ENCODE measurements around the gene CAST.

The CAST gene

GRCh38 chr5:96633820-96634219, 28.4 kb upstream of the CAST start:
- H3K9ac ChIP-seq (ENCODE audit: low read length), result no peak overlapping the region
- no peaks in the 10 kb centered on the region for H3K9me3 ChIP-seq (ENCODE audit: control insufficient read depth, low read length)
- no peaks in the 10 kb centered on the region for H3K36me3 ChIP-seq (ENCODE audit: control insufficient read depth, insufficient read depth, low read length)
- H3K4me1 ChIP-seq (ENCODE audit: control insufficient read depth, insufficient read depth, low read length), result peaks cover 12% of the 10 kb centered on the region
- H3K4me3 ChIP-seq (ENCODE audit: low read length), result no peak overlapping the region
- H3K27me3 ChIP-seq (ENCODE audit: control insufficient read depth, insufficient read depth, low read length), result no peaks in the 10 kb centered on the region

- H3K36me3 ChIP-seq (ENCODE audit: control insufficient read depth, insufficient read depth, low read length), result no peaks in the 10 kb centered on the region
- H3K9me3 ChIP-seq (ENCODE audit: control insufficient read depth, low read length), result no peaks in the 10 kb centered on the region
- H3K9ac ChIP-seq (ENCODE audit: low read length), result no peak overlapping the region
- peaks cover 4% of the 10 kb centered on the region for H3K4me1 ChIP-seq (ENCODE audit: control insufficient read depth, insufficient read depth, low read length)
- no peak overlapping the region for H3K4me3 ChIP-seq (ENCODE audit: low read length)
- no peaks in the 10 kb centered on the region for H3K27me3 ChIP-seq (ENCODE audit: control insufficient read depth, insufficient read depth, low read length)
Observed at GRCh38 chr5:96634881-96635280, 27.3 kb upstream of the CAST start.

- H3K27me3 ChIP-seq (ENCODE audit: control insufficient read depth, insufficient read depth, low read length), result no peaks in the 10 kb centered on the region
- H3K4me3 ChIP-seq (ENCODE audit: low read length), result no peak overlapping the region
- no peaks in the 10 kb centered on the region for H3K36me3 ChIP-seq (ENCODE audit: control insufficient read depth, insufficient read depth, low read length)
- H3K9ac ChIP-seq (ENCODE audit: low read length), result no peak overlapping the region
- no peaks in the 10 kb centered on the region for H3K9me3 ChIP-seq (ENCODE audit: control insufficient read depth, low read length)
- no peaks in the 10 kb centered on the region for H3K4me1 ChIP-seq (ENCODE audit: control insufficient read depth, insufficient read depth, low read length)
Observed at GRCh38 chr5:96636046-96636445, 26.1 kb upstream of the CAST start.

- Histone ChIP-seq H3K4me3 (ENCODE audit: low read length) (no peak overlapping the region), H3K27me3 (ENCODE audit: control insufficient read depth, insufficient read depth, low read length) (no peaks in the 10 kb centered on the region), H3K4me1 (ENCODE audit: control insufficient read depth, insufficient read depth, low read length) (no peaks in the 10 kb centered on the region), H3K36me3 (ENCODE audit: control insufficient read depth, insufficient read depth, low read length) (no peaks in the 10 kb centered on the region), H3K9ac (ENCODE audit: low read length) (no peak overlapping the region), H3K9me3 (ENCODE audit: control insufficient read depth, low read length) (no peaks in the 10 kb centered on the region)
Observed at GRCh38 chr5:96636594-96636993, 25.6 kb upstream of the CAST start.

GRCh38 chr5:96637196-96637595, 25.0 kb upstream of the CAST start:
- no peaks in the 10 kb centered on the region for H3K4me1 ChIP-seq (ENCODE audit: control insufficient read depth, insufficient read depth, low read length)
- no peak overlapping the region for H3K9ac ChIP-seq (ENCODE audit: low read length)
- H3K4me3 ChIP-seq (ENCODE audit: low read length), result no peak overlapping the region
- no peaks in the 10 kb centered on the region for H3K27me3 ChIP-seq (ENCODE audit: control insufficient read depth, insufficient read depth, low read length)
- H3K9me3 ChIP-seq (ENCODE audit: control insufficient read depth, low read length), result no peaks in the 10 kb centered on the region
- H3K36me3 ChIP-seq (ENCODE audit: control insufficient read depth, insufficient read depth, low read length), result no peaks in the 10 kb centered on the region

- Histone ChIP-seq H3K27me3 (ENCODE audit: control insufficient read depth, insufficient read depth, low read length) (no peaks in the 10 kb centered on the region), H3K9ac (ENCODE audit: low read length) (no peak overlapping the region), H3K4me1 (ENCODE audit: control insufficient read depth, insufficient read depth, low read length) (peaks cover 7% of the 10 kb centered on the region), H3K4me3 (ENCODE audit: low read length) (no peak overlapping the region), H3K36me3 (ENCODE audit: control insufficient read depth, insufficient read depth, low read length) (no peaks in the 10 kb centered on the region), H3K9me3 (ENCODE audit: control insufficient read depth, low read length) (no peaks in the 10 kb centered on the region)
Observed at GRCh38 chr5:96638561-96638960, 23.6 kb upstream of the CAST start.

- Histone ChIP-seq H3K4me3 (ENCODE audit: low read length) (no peak overlapping the region), H3K4me1 (ENCODE audit: control insufficient read depth, insufficient read depth, low read length) (peaks cover 7% of the 10 kb centered on the region), H3K36me3 (ENCODE audit: control insufficient read depth, insufficient read depth, low read length) (no peaks in the 10 kb centered on the region), H3K27me3 (ENCODE audit: control insufficient read depth, insufficient read depth, low read length) (no peaks in the 10 kb centered on the region), H3K9me3 (ENCODE audit: control insufficient read depth, low read length) (no peaks in the 10 kb centered on the region), H3K9ac (ENCODE audit: low read length) (no peak overlapping the region)
Observed at GRCh38 chr5:96640696-96641095, 21.5 kb upstream of the CAST start.

GRCh38 chr5:96641368-96642280, 20.6 kb upstream of the CAST start:
- no peak overlapping the region for H3K4me3 ChIP-seq (ENCODE audit: low read length)
- no peaks in the 10 kb centered on the region for H3K36me3 ChIP-seq (ENCODE audit: control insufficient read depth, insufficient read depth, low read length)
- no peaks in the 10 kb centered on the region for H3K9me3 ChIP-seq (ENCODE audit: control insufficient read depth, low read length)
- no peak overlapping the region for H3K9ac ChIP-seq (ENCODE audit: low read length)
- peaks cover 7% of the 10 kb centered on the region for H3K4me1 ChIP-seq (ENCODE audit: control insufficient read depth, insufficient read depth, low read length)
- no peaks in the 10 kb centered on the region for H3K27me3 ChIP-seq (ENCODE audit: control insufficient read depth, insufficient read depth, low read length)

GRCh38 chr5:96642281-96642640, 19.9 kb upstream of the CAST start:
- Histone ChIP-seq H3K27me3 (ENCODE audit: control insufficient read depth, insufficient read depth, low read length) (no peaks in the 10 kb centered on the region), H3K9me3 (ENCODE audit: control insufficient read depth, low read length) (no peaks in the 10 kb centered on the region), H3K9ac (ENCODE audit: low read length) (no peak overlapping the region), H3K4me1 (ENCODE audit: control insufficient read depth, insufficient read depth, low read length) (peaks cover 7% of the 10 kb centered on the region), H3K4me3 (ENCODE audit: low read length) (no peak overlapping the region), H3K36me3 (ENCODE audit: control insufficient read depth, insufficient read depth, low read length) (no peaks in the 10 kb centered on the region)

GRCh38 chr5:96645091-96645490, 17.1 kb upstream of the CAST start:
- no peak overlapping the region for H3K9ac ChIP-seq (ENCODE audit: low read length)

GRCh38 chr5:96648023-96648422, 14.2 kb upstream of the CAST start:
- Histone ChIP-seq H3K27me3 (ENCODE audit: control insufficient read depth, insufficient read depth, low read length) (no peaks in the 10 kb centered on the region), H3K36me3 (ENCODE audit: control insufficient read depth, insufficient read depth, low read length) (no peaks in the 10 kb centered on the region), H3K4me3 (ENCODE audit: low read length) (no peak overlapping the region), H3K9ac (ENCODE audit: low read length) (no peak overlapping the region), H3K9me3 (ENCODE audit: control insufficient read depth, low read length) (no peaks in the 10 kb centered on the region), H3K4me1 (ENCODE audit: control insufficient read depth, insufficient read depth, low read length) (peaks cover 18% of the 10 kb centered on the region)

More at GRCh38 chr5:96645091-96645490, 17.1 kb upstream of the CAST start:
- H3K9me3 ChIP-seq (ENCODE audit: control insufficient read depth, low read length), result no peaks in the 10 kb centered on the region
- H3K4me1 ChIP-seq (ENCODE audit: control insufficient read depth, insufficient read depth, low read length), result peaks cover 24% of the 10 kb centered on the region
- no peaks in the 10 kb centered on the region for H3K36me3 ChIP-seq (ENCODE audit: control insufficient read depth, insufficient read depth, low read length)
- no peaks in the 10 kb centered on the region for H3K27me3 ChIP-seq (ENCODE audit: control insufficient read depth, insufficient read depth, low read length)
- no peak overlapping the region for H3K4me3 ChIP-seq (ENCODE audit: low read length)

GRCh38 chr5:96648593-96648992, 13.6 kb upstream of the CAST start:
- no peaks in the 10 kb centered on the region for H3K27me3 ChIP-seq (ENCODE audit: control insufficient read depth, insufficient read depth, low read length)
- no peak overlapping the region for H3K4me3 ChIP-seq (ENCODE audit: low read length)
- peaks cover 18% of the 10 kb centered on the region for H3K4me1 ChIP-seq (ENCODE audit: control insufficient read depth, insufficient read depth, low read length)
- H3K9ac ChIP-seq (ENCODE audit: low read length), result no peak overlapping the region
- no peaks in the 10 kb centered on the region for H3K36me3 ChIP-seq (ENCODE audit: control insufficient read depth, insufficient read depth, low read length)
- no peaks in the 10 kb centered on the region for H3K9me3 ChIP-seq (ENCODE audit: control insufficient read depth, low read length)

Measured in mucosa of stomach (tissue), 1 donor.